ENCODE results near the gene NAT9.

NAT9 gene

GRCh38 chr17:74757931-74758847 is 18.0 kb downstream of the NAT9 start:
- peak overlapping the region; percentile 100 for H3K27ac ChIP-seq
- DNase-seq (ENCODE audit: low spot score) = peak; percentile 48
- TF ChIP-seq CTCF (conservative IDR thresholded peaks at IDR 0.05; ENCODE audit: low read depth) = no peak
- CTCF ChIA-PET = interaction anchor here (0.6 to 5.5 kb wide), 6 partner anchors 9 to 1127 kb away, joined by 3 to 41 read pairs (median 10); partner anchors contain the start of gene RAB37
- POLR2A ChIA-PET (ENCODE audit: low non-redundant PET) = interaction anchor here (1.8 kb wide), 1 partner anchor 8 kb away, joined by 8 read pairs; no protein-coding TSS in a partner anchor

GRCh38 chr17:74757502-74757901 is 18.6 kb downstream of the NAT9 start:
- H3K27ac ChIP-seq = peak overlapping the region; percentile 100
- no peak for DNase-seq (ENCODE audit: low spot score)
- CTCF ChIA-PET = interaction anchor here (4.4 to 5.5 kb wide), 2 partner anchors 12 to 13 kb away, joined by 36 to 41 read pairs; no protein-coding TSS in a partner anchor
- TF ChIP-seq CTCF (conservative IDR thresholded peaks at IDR 0.05; ENCODE audit: low read depth) = no peak
- POLR2A ChIA-PET (ENCODE audit: low non-redundant PET) = interaction anchor here (1.8 kb wide), 1 partner anchor 8 kb away, joined by 8 read pairs; no protein-coding TSS in a partner anchor

- POLR2A ChIA-PET (ENCODE audit: low non-redundant PET) = no interaction called here
- CTCF ChIA-PET = interaction anchor here (0.6 to 5.5 kb wide), 3 partner anchors 11 to 205 kb away, joined by 3 to 41 read pairs (median 36); no protein-coding TSS in a partner anchor
- TF ChIP-seq CTCF (conservative IDR thresholded peaks at IDR 0.05; ENCODE audit: low read depth) = no peak
- no peak for DNase-seq (ENCODE audit: low spot score)
- H3K27ac ChIP-seq = peak overlapping the region; percentile 100
These were observed 19.3 kb downstream of the NAT9 start for GRCh38 chr17:74756891-74757290.

GRCh38 chr17:74755533-74755932 is 20.6 kb downstream of the NAT9 start:
- TF ChIP-seq CTCF (conservative IDR thresholded peaks at IDR 0.05; ENCODE audit: low read depth) = no peak
- peak overlapping the region; percentile 100 for H3K27ac ChIP-seq
- no peak for DNase-seq (ENCODE audit: low spot score)
- POLR2A ChIA-PET (ENCODE audit: low non-redundant PET) = no interaction called here
- CTCF ChIA-PET = interaction anchor here (0.9 kb wide), 1 partner anchor 15 kb away, joined by 5 read pairs; no protein-coding TSS in a partner anchor

- H3K27ac ChIP-seq = peak overlapping the region; percentile 100
- no peak for TF ChIP-seq CTCF (conservative IDR thresholded peaks at IDR 0.05; ENCODE audit: low read depth)
- ChIA-PET POLR2A (ENCODE audit: low non-redundant PET) (no interaction called here), CTCF (interaction anchor here (0.8 kb wide), 1 partner anchor 37 kb away, joined by 3 read pairs; no protein-coding TSS in a partner anchor)
- DNase-seq (ENCODE audit: low spot score) = no peak
These were observed 21.3 kb downstream of the NAT9 start for GRCh38 chr17:74754832-74755231.

- no peak for TF ChIP-seq CTCF (conservative IDR thresholded peaks at IDR 0.05; ENCODE audit: low read depth)
- no peak for DNase-seq (ENCODE audit: low spot score)
- H3K27ac ChIP-seq = peak overlapping the region; percentile 81
- ChIA-PET POLR2A (ENCODE audit: low non-redundant PET) (no interaction called here), CTCF (no interaction called here)
These were observed 23.2 kb downstream of the NAT9 start for GRCh38 chr17:74752822-74753401.
